Measurements from ENCODE around the gene SH2B2. TPM values are rescaled to one million over a fixed set of nuclear protein-coding genes. Genes with fewer than 3 reads are reported as not detected.

SH2B2 gene
- total RNA-seq, 3 donors from 2014 or later (not counting 1 experiment from before 2014, with no cell fraction given), result 1.6 to 2.9 (median 2.0) TPM

- ATAC-seq (no peak), DNase-seq (no peak)
- Histone ChIP-seq H3K4me1 (ENCODE audit: control insufficient read depth, insufficient read depth, low read length) (no peaks in the 10 kb centered on the region), H3K27me3 (ENCODE audit: control insufficient read depth, insufficient read depth, low read length) (no peaks in the 10 kb centered on the region), H3K27ac (ENCODE audit: low read length) (no peak overlapping the region), H3K9me3 (ENCODE audit: control insufficient read depth, insufficient read depth, low read length) (no peaks in the 10 kb centered on the region), H3K4me3 (ENCODE audit: low read length) (no peak overlapping the region), H3K36me3 (ENCODE audit: control insufficient read depth, insufficient read depth, low read length) (peaks cover 2% of the 10 kb centered on the region)
- no peak overlapping the region for H3K4me3 Mint-ChIP-seq
- no peak overlapping the region for H3K27ac Mint-ChIP-seq
- TF ChIP-seq CTCF (IDR thresholded peaks at IDR 0.05), result no peak
- H3K36me3 Mint-ChIP-seq, result peaks cover 8% of the 10 kb centered on the region
- no peaks in the 10 kb centered on the region for H3K27me3 Mint-ChIP-seq (ENCODE audit: low read depth in 2 of 2)
- WGBS (ENCODE audit: insufficient coverage), result 96% methylated on average over 13 of the region's 13 CpGs
- intact Hi-C loops (cut with micrococcal nuclease), result no loop called here
- peaks cover 14 to 16% of the 10 kb centered on the region in 2 donors for H3K4me1 Mint-ChIP-seq
- H3K9me3 Mint-ChIP-seq, result no peaks in the 10 kb centered on the region
Measured at GRCh38 chr7:102253973-102254370, 32.7 kb upstream of the SH2B2 start.

- DNase-seq (no peak), ATAC-seq (no peak)
- Mint-ChIP-seq H3K4me3 (no peak overlapping the region), H3K9me3 (no peaks in the 10 kb centered on the region), H3K27me3 (ENCODE audit: low read depth in 2 of 2) (no peaks in the 10 kb centered on the region), H3K27ac (no peak overlapping the region), H3K4me1 (peaks cover 14 to 16% of the 10 kb centered on the region in 2 donors), H3K36me3 (peaks cover 8% of the 10 kb centered on the region)
- no peak overlapping the region for H3K4me3 ChIP-seq (ENCODE audit: low read length)
- WGBS (ENCODE audit: insufficient coverage), result 50% methylated on average over 8 of the region's 8 CpGs
- no peak for TF ChIP-seq CTCF (IDR thresholded peaks at IDR 0.05)
- H3K9me3 ChIP-seq (ENCODE audit: control insufficient read depth, insufficient read depth, low read length), result no peaks in the 10 kb centered on the region
- intact Hi-C loops (cut with micrococcal nuclease), result no loop called here
- no peaks in the 10 kb centered on the region for H3K36me3 ChIP-seq (ENCODE audit: control insufficient read depth, insufficient read depth, low read length)
- H3K27me3 ChIP-seq (ENCODE audit: control insufficient read depth, insufficient read depth, low read length), result no peaks in the 10 kb centered on the region
- no peak overlapping the region for H3K27ac ChIP-seq (ENCODE audit: low read length)
- no peaks in the 10 kb centered on the region for H3K4me1 ChIP-seq (ENCODE audit: control insufficient read depth, insufficient read depth, low read length)
Measured at GRCh38 chr7:102254521-102254920, 32.1 kb upstream of the SH2B2 start.

- Mint-ChIP-seq H3K4me3 (no peak overlapping the region), H3K9me3 (no peaks in the 10 kb centered on the region), H3K27ac (no peak overlapping the region), H3K36me3 (peaks cover 3% of the 10 kb centered on the region), H3K4me1 (peaks cover 9 to 13% of the 10 kb centered on the region in 2 donors), H3K27me3 (ENCODE audit: low read depth in 2 of 2) (no peaks in the 10 kb centered on the region)
- intact Hi-C loops (cut with micrococcal nuclease), result no loop called here
- Histone ChIP-seq H3K4me3 (ENCODE audit: low read length) (no peak overlapping the region), H3K4me1 (ENCODE audit: control insufficient read depth, insufficient read depth, low read length) (no peaks in the 10 kb centered on the region), H3K36me3 (ENCODE audit: control insufficient read depth, insufficient read depth, low read length) (no peaks in the 10 kb centered on the region), H3K27me3 (ENCODE audit: control insufficient read depth, insufficient read depth, low read length) (no peaks in the 10 kb centered on the region), H3K9me3 (ENCODE audit: control insufficient read depth, insufficient read depth, low read length) (no peaks in the 10 kb centered on the region), H3K27ac (ENCODE audit: low read length) (no peak overlapping the region)
- TF ChIP-seq CTCF (IDR thresholded peaks at IDR 0.05), result no peak
- ATAC-seq (no peak), DNase-seq (no peak)
- WGBS (ENCODE audit: insufficient coverage), result 100% methylated on average over 4 of the region's 7 CpGs
Measured at GRCh38 chr7:102255501-102255900, 31.2 kb upstream of the SH2B2 start.

GRCh38 chr7:102255916-102256315 is 30.8 kb upstream of the SH2B2 start:
- intact Hi-C loops (cut with micrococcal nuclease), result no loop called here
- H3K27me3 Mint-ChIP-seq (ENCODE audit: low read depth in 2 of 2), result no peaks in the 10 kb centered on the region
- H3K27ac Mint-ChIP-seq, result no peak overlapping the region
- H3K36me3 ChIP-seq (ENCODE audit: control insufficient read depth, insufficient read depth, low read length), result no peaks in the 10 kb centered on the region
- no peaks in the 10 kb centered on the region for H3K36me3 Mint-ChIP-seq
- no peaks in the 10 kb centered on the region for H3K9me3 Mint-ChIP-seq
- no peaks in the 10 kb centered on the region for H3K4me1 ChIP-seq (ENCODE audit: control insufficient read depth, insufficient read depth, low read length)
- ATAC-seq (no peak), DNase-seq (no peak)
- no peak overlapping the region for H3K27ac ChIP-seq (ENCODE audit: low read length)
- H3K4me3 Mint-ChIP-seq, result no peak overlapping the region
- no peaks in the 10 kb centered on the region for H3K9me3 ChIP-seq (ENCODE audit: control insufficient read depth, insufficient read depth, low read length)
- no peaks in the 10 kb centered on the region for H3K27me3 ChIP-seq (ENCODE audit: control insufficient read depth, insufficient read depth, low read length)
- peaks cover 7 to 11% of the 10 kb centered on the region in 2 donors for H3K4me1 Mint-ChIP-seq
- no peak for TF ChIP-seq CTCF (IDR thresholded peaks at IDR 0.05)
- WGBS (ENCODE audit: insufficient coverage), result 95% methylated on average over 12 of the region's 15 CpGs
- H3K4me3 ChIP-seq (ENCODE audit: low read length), result no peak overlapping the region
